HepG2 (cell line): Measurements from ENCODE around the gene TBRG4. TPM values are rescaled to one million over a fixed set of nuclear protein-coding genes. Genes with fewer than 3 reads are reported as not detected.

Experiments used
- ATAC-seq: fragments of 200-7000 bp; cut with Tn5 transposase; 3 replicates; pipeline ENCODE4 v1.9.1; 2020; ENCODE audit warnings: mild to moderate bottlenecking, moderate library complexity
- BruUV-seq: library from RNA; stranded (reverse); fragments of 400-500 nt; replicated peaks from 2 replicates; lab custom pipeline; 2021; lab: Mats Ljungman, UMichigan
- CTCF ChIA-PET: fragments of 300-600 bp; formaldehyde crosslinking; extraction: SDS; loops from one replicate; lab custom pipeline; 2021; ENCODE audit warnings: low total read pairs, inconsistent platforms, low intra/inter-chr PET ratio; lab: Yijun Ruan, JAX
- POLR2A ChIA-PET: fragments of 350-600 bp; sonication (Branson Sonifier 250); formaldehyde crosslinking; loops from one replicate; lab custom pipeline; 2020; ENCODE audit warnings: antibody characterized with exemption, inconsistent platforms; lab: Yijun Ruan, JAX
- DNase-seq: peaks from one replicate; pipeline ENCODE4 v3.0.0-alpha.2; 2015; ENCODE audit warnings: low spot score
- FAIRE-seq: peaks from 3 replicates; lab custom pipeline; 2011; peaks lifted over from hg19 to GRCh38; lab: Jason Lieb, UNC
- H2AFZ ChIP-seq: one replicate; pipeline ENCODE4 v1.6.1; 2011; ENCODE audit warnings: low read length, inconsistent platforms
- H3K27ac ChIP-seq: fragments of 300-600 bp; 3 replicates; pipeline ENCODE4 v1.8.0; 2011; ENCODE audit warnings: mixed run types, mild to moderate bottlenecking, mixed read lengths, low read length, inconsistent platforms; ENCODE audit not compliant: insufficient read depth; ENCODE audit errors: extremely low read length
- H3K27me3 ChIP-seq, 2 experiments: fragments of 200-600 bp in 1 of 2; 2 replicates in 1 of 2; 3 replicates in 1 of 2; pipeline versions ENCODE4 v1.6.0 to v1.8.0; 2011; ENCODE audit warnings: low read length in 2 of 2, mild to moderate bottlenecking in 2 of 2, moderate library complexity in 2 of 2, inconsistent platforms in 1 of 2; ENCODE audit not compliant: insufficient read depth in 2 of 2, control insufficient read depth in 1 of 2
- H3K36me3 ChIP-seq, 2 experiments: fragments of 200-600 bp in 1 of 2; replicated peaks in 1 of 2; 2 replicates in 1 of 2; 3 replicates in 1 of 2; pipeline versions ENCODE4 v1.5.1 to v1.8.0; 2011; ENCODE audit warnings: low read length in 2 of 2, inconsistent platforms in 1 of 2; ENCODE audit not compliant: insufficient read depth in 2 of 2, control insufficient read depth in 1 of 2
- H3K4me1 ChIP-seq: 2 replicates; pipeline ENCODE4 v1.5.1; 2012; ENCODE audit warnings: low read length, inconsistent platforms; ENCODE audit not compliant: insufficient read depth
- H3K4me2 ChIP-seq: 2 replicates; pipeline ENCODE4 v1.6.0; 2011; ENCODE audit warnings: low read depth, low read length, inconsistent platforms
- H3K4me3 ChIP-seq, 3 experiments: fragments of 200-600 bp in 1 of 3; sonication (generic), shearing (Covaris generic) in 1 of 3; replicated peaks in 1 of 3; 2 replicates each; pipeline ENCODE4 v1.5.1; 2011 to 2016; ENCODE audit warnings: low read length in 3 of 3, inconsistent platforms in 2 of 3, low read depth in 2 of 3, mild to moderate bottlenecking in 2 of 3, control low read depth in 1 of 3, mixed read lengths in 1 of 3; ENCODE audit not compliant: insufficient read depth in 1 of 3
- H3K79me2 ChIP-seq: one replicate; pipeline ENCODE4 v1.6.1; 2011; ENCODE audit warnings: low read length, inconsistent platforms; ENCODE audit not compliant: insufficient read depth
- H3K9ac ChIP-seq: 2 replicates; pipeline ENCODE4 v1.6.0; 2011; ENCODE audit warnings: mild to moderate bottlenecking, low read depth, low read length, inconsistent platforms; ENCODE audit not compliant: insufficient read depth
- H3K9me3 ChIP-seq: 2 replicates; pipeline ENCODE4 v1.5.1; 2012; ENCODE audit warnings: mild to moderate bottlenecking, low read length
- H4K20me1 ChIP-seq: 2 replicates; pipeline ENCODE4 v1.6.0; 2011; ENCODE audit warnings: inconsistent platforms, mild to moderate bottlenecking, low read length, moderate library complexity; ENCODE audit not compliant: insufficient read depth
- ARHGAP35 ChIP-seq: sonication (generic); formaldehyde crosslinking; IDR thresholded peaks from 2 replicates; pipeline ENCODE4 v1.9.0; 2022; ENCODE audit warnings: mild to moderate bottlenecking, inconsistent platforms, moderate library complexity, missing genetic modification reagents, borderline replicate concordance
- CENPX ChIP-seq: sonication (generic); formaldehyde crosslinking; IDR thresholded peaks from 2 replicates; pipeline ENCODE4 v1.9.0; 2021; ENCODE audit warnings: mild to moderate bottlenecking, missing genetic modification reagents, moderate library complexity
- FOXJ3 ChIP-seq: sonication (generic); formaldehyde crosslinking; IDR thresholded peaks from 2 replicates; pipeline ENCODE4 v1.4.0; 2020; ENCODE audit warnings: missing genetic modification reagents, mild to moderate bottlenecking, borderline replicate concordance
- HOXA7 ChIP-seq: sonication (generic); formaldehyde crosslinking; IDR thresholded peaks from 2 replicates; pipeline ENCODE4 v1.8.1; 2022; ENCODE audit warnings: mild to moderate bottlenecking, missing genetic modification reagents, moderate library complexity
- SOX13 ChIP-seq, 3 experiments: fragments of 450-650 bp in 1 of 3; sonication (generic) in 1 of 3; formaldehyde crosslinking in 1 of 3; IDR thresholded peaks in 2 of 3; conservative IDR thresholded peaks in 1 of 3; 2 replicates each; pipeline versions ENCODE4 v1.5.0 to v1.6.1; 2016 to 2020; ENCODE audit warnings: antibody characterized with exemption in 1 of 3, mild to moderate bottlenecking in 1 of 3, missing compliant biosample characterization in 1 of 3, missing genetic modification reagents in 1 of 3, moderate library complexity in 1 of 3
- SPEN ChIP-seq: sonication (generic); formaldehyde crosslinking; IDR thresholded peaks from 2 replicates; pipeline ENCODE4 v1.5.1; 2020; ENCODE audit warnings: low read depth, mild to moderate bottlenecking, missing genetic modification reagents
- ZNF136 ChIP-seq: sonication (generic); formaldehyde crosslinking; IDR thresholded peaks from 2 replicates; pipeline ENCODE4 v1.8.1; 2022; ENCODE audit warnings: low read depth, mild to moderate bottlenecking, moderate library complexity, missing genetic modification reagents
- WGBS: methylation state at CpG from one replicate; pipeline ENCODE4 v1.1.6; 2017; ENCODE audit warnings: low lambda C conversion rate; 5-methylcytosine and 5-hydroxymethylcytosine counted together
- in situ Hi-C: cut with HindIII; loops from 2 replicates; pipeline ENCODE4 v1.10.0; 2017; ENCODE audit warnings: low pct_unique_long_range_greater_than_20kb; ENCODE audit not compliant: extremely low pct_ligation_motif_present
- intact Hi-C: fragments of 100-400 bp; cut with micrococcal nuclease; formaldehyde crosslinking; loops from one replicate; pipeline ENCODE4 v1.10.0; 2022; ENCODE audit not compliant: unreplicated experiment
- polyA plus RNA-seq, 8 experiments: library from polyadenylated mRNA; depleted of rRNA in 3 of 8; stranded (reverse) in 7 of 8; unstranded in 1 of 8; fragments of >200 nt; fragmentation: Illumina TruSeq in 4 of 8; extraction: Trizol in 4 of 8; gene quantifications; 2 replicates each; pipeline versions ENCODE4 v1.2.1 to v1.2.3, GENCODE V29; 2011 to 2016; ENCODE audit warnings: low read depth in 4 of 8, missing spikeins in 1 of 8, mixed read lengths in 1 of 8; ENCODE audit not compliant: insufficient read depth in 1 of 8
- total RNA-seq, 5 experiments: library from RNA; depleted of rRNA; stranded (reverse); fragments of >200 nt; fragmentation: Illumina TruSeq; extraction: Trizol; gene quantifications; 2 replicates each; pipeline ENCODE4 v1.2.3, GENCODE V29; 2016; ENCODE audit warnings: low read depth in 1 of 5
- TF ChIP-seq, protein P1 (sequence below): sonication (generic); formaldehyde crosslinking; IDR thresholded peaks from 2 replicates; pipeline ENCODE4 v1.4.0; 2020; ENCODE audit warnings: mild to moderate bottlenecking, missing genetic modification reagents
- TF ChIP-seq, protein P2 (sequence below): sonication (generic); formaldehyde crosslinking; IDR thresholded peaks from 2 replicates; pipeline ENCODE4 v1.5.0; 2020; ENCODE audit warnings: mild to moderate bottlenecking, low read depth, missing genetic modification reagents, borderline replicate concordance
- TF ChIP-seq, protein P3 (sequence below): sonication (generic); formaldehyde crosslinking; conservative IDR thresholded peaks from 2 replicates; pipeline ENCODE4 v1.4.0; 2020; ENCODE audit warnings: mild to moderate bottlenecking, missing genetic modification reagents, moderate library complexity

TBRG4 gene
- total and polyA plus RNA-seq, 2 of the 13 experiments (the other 11 are each of a cell fraction or from before 2014, with no cell fraction given), result 87.8 to 107 TPM

GRCh38 chr7:45126920-45127319 is 15.4 kb upstream of the TBRG4 start:
- no peak for ATAC-seq
- Histone ChIP-seq H3K27me3 (peaks cover 5 to 64% of the 10 kb centered on the region in 2 experiments; a peak in 4 of 5 replicates), H3K79me2 (no peaks in the 10 kb centered on the region)
- in situ Hi-C loops, result no loop called here
- TF ChIP-seq, protein P1, sequence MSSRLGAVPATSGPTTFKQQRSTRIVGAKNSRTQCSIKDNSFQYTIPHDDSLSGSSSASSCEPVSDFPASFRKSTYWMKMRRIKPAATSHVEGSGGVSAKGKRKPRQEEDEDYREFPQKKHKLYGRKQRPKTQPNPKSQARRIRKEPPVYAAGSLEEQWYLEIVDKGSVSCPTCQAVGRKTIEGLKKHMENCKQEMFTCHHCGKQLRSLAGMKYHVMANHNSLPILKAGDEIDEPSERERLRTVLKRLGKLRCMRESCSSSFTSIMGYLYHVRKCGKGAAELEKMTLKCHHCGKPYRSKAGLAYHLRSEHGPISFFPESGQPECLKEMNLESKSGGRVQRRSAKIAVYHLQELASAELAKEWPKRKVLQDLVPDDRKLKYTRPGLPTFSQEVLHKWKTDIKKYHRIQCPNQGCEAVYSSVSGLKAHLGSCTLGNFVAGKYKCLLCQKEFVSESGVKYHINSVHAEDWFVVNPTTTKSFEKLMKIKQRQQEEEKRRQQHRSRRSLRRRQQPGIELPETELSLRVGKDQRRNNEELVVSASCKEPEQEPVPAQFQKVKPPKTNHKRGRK (CRISPR knock-in tag), result no peak
- TF ChIP-seq, protein P2, sequence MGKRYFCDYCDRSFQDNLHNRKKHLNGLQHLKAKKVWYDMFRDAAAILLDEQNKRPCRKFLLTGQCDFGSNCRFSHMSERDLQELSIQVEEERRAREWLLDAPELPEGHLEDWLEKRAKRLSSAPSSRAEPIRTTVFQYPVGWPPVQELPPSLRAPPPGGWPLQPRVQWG (CRISPR knock-in tag), result no peak
- TF ChIP-seq ARHGAP35 (CRISPR knock-in tag) (no peak), CENPX (no peak), SPEN (no peak)
- TF ChIP-seq, all 625 proteins: peak for 0
- POLR2A ChIA-PET, result no interaction called here
- 0% methylated on average over 1 of the region's 6 CpGs for WGBS
- H3K9me3 ChIP-seq, result no peaks in the 10 kb centered on the region
- no peak overlapping the region for H3K27ac ChIP-seq
- no peak for FAIRE-seq
- no peaks in the 10 kb centered on the region for H4K20me1 ChIP-seq
- H3K4me3 ChIP-seq, result no peak overlapping the region
- H3K9ac ChIP-seq, result no peak overlapping the region
- no peak overlapping the region for H2AFZ ChIP-seq
- intact Hi-C loops, result no loop called here
- no TSS peak for BruUV-seq
- H3K36me3 ChIP-seq, result no peaks in the 10 kb centered on the region
- H3K4me2 ChIP-seq, result no peak overlapping the region
- CTCF ChIA-PET, result no interaction called here
- no peak for DNase-seq
- peaks cover 13% of the 10 kb centered on the region; the same call in 1 of the 2 replicates for H3K4me1 ChIP-seq

- WGBS, result 20% methylated on average over 6 of the region's 6 CpGs
- DNase-seq, result no peak
- no peak for FAIRE-seq
- no peak overlapping the region for H3K4me3 ChIP-seq
- ChIA-PET CTCF (no interaction called here), POLR2A (no interaction called here)
- H2AFZ ChIP-seq, result no peak overlapping the region
- peaks cover 5 to 59% of the 10 kb centered on the region in 2 experiments; a peak in 4 of 5 replicates for H3K27me3 ChIP-seq
- BruUV-seq, result no TSS peak
- intact Hi-C loops, result no loop called here
- H3K9ac ChIP-seq, result no peak overlapping the region
- H3K27ac ChIP-seq, result no peak overlapping the region
- no peaks in the 10 kb centered on the region for H4K20me1 ChIP-seq
- no peaks in the 10 kb centered on the region for H3K36me3 ChIP-seq
- H3K9me3 ChIP-seq, result no peaks in the 10 kb centered on the region
- in situ Hi-C loops, result no loop called here
- H3K4me2 ChIP-seq, result no peak overlapping the region
- peaks cover 13% of the 10 kb centered on the region; the same call in 1 of the 2 replicates for H3K4me1 ChIP-seq
- H3K79me2 ChIP-seq, result no peaks in the 10 kb centered on the region
- peak; percentile 25; the same call in 2 of the 3 replicates for ATAC-seq
- TF ChIP-seq ZNF136 (CRISPR knock-in tag), result no peak
- TF ChIP-seq, protein P3, sequence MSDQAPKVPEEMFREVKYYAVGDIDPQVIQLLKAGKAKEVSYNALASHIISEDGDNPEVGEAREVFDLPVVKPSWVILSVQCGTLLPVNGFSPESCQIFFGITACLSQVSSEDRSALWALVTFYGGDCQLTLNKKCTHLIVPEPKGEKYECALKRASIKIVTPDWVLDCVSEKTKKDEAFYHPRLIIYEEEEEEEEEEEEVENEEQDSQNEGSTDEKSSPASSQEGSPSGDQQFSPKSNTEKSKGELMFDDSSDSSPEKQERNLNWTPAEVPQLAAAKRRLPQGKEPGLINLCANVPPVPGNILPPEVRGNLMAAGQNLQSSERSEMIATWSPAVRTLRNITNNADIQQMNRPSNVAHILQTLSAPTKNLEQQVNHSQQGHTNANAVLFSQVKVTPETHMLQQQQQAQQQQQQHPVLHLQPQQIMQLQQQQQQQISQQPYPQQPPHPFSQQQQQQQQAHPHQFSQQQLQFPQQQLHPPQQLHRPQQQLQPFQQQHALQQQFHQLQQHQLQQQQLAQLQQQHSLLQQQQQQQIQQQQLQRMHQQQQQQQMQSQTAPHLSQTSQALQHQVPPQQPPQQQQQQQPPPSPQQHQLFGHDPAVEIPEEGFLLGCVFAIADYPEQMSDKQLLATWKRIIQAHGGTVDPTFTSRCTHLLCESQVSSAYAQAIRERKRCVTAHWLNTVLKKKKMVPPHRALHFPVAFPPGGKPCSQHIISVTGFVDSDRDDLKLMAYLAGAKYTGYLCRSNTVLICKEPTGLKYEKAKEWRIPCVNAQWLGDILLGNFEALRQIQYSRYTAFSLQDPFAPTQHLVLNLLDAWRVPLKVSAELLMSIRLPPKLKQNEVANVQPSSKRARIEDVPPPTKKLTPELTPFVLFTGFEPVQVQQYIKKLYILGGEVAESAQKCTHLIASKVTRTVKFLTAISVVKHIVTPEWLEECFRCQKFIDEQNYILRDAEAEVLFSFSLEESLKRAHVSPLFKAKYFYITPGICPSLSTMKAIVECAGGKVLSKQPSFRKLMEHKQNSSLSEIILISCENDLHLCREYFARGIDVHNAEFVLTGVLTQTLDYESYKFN (CRISPR knock-in tag), result no peak
- no peak for TF ChIP-seq SOX13 (IDR thresholded peaks at IDR 0.05)
- no peak for TF ChIP-seq SOX13 (CRISPR knock-in tag; conservative IDR thresholded peaks at IDR 0.05 in 1 of 2, IDR thresholded peaks at IDR 0.05 in 1 of 2)
- no peak for TF ChIP-seq HOXA7
- TF ChIP-seq FOXJ3, result no peak
- TF ChIP-seq, all 625 proteins: peak for 0
Observed at GRCh38 chr7:45126201-45126600, 14.7 kb upstream of the TBRG4 start.
